ENCODE data around the gene GRK1. TPM values are rescaled to one million over a fixed set of nuclear protein-coding genes. Genes with fewer than 3 reads are reported as not detected.

Gene GRK1
- total RNA-seq, 1 donor from 2014 or later: 0.06 TPM

GRCh38 chr13:113633485-113633873, 33.5 kb upstream of the GRK1 start:
- TF ChIP-seq, protein P1, sequence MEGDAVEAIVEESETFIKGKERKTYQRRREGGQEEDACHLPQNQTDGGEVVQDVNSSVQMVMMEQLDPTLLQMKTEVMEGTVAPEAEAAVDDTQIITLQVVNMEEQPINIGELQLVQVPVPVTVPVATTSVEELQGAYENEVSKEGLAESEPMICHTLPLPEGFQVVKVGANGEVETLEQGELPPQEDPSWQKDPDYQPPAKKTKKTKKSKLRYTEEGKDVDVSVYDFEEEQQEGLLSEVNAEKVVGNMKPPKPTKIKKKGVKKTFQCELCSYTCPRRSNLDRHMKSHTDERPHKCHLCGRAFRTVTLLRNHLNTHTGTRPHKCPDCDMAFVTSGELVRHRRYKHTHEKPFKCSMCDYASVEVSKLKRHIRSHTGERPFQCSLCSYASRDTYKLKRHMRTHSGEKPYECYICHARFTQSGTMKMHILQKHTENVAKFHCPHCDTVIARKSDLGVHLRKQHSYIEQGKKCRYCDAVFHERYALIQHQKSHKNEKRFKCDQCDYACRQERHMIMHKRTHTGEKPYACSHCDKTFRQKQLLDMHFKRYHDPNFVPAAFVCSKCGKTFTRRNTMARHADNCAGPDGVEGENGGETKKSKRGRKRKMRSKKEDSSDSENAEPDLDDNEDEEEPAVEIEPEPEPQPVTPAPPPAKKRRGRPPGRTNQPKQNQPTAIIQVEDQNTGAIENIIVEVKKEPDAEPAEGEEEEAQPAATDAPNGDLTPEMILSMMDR (conservative IDR thresholded peaks at IDR 0.05; ENCODE audit: low read depth, low read length): no peak

DNA sequence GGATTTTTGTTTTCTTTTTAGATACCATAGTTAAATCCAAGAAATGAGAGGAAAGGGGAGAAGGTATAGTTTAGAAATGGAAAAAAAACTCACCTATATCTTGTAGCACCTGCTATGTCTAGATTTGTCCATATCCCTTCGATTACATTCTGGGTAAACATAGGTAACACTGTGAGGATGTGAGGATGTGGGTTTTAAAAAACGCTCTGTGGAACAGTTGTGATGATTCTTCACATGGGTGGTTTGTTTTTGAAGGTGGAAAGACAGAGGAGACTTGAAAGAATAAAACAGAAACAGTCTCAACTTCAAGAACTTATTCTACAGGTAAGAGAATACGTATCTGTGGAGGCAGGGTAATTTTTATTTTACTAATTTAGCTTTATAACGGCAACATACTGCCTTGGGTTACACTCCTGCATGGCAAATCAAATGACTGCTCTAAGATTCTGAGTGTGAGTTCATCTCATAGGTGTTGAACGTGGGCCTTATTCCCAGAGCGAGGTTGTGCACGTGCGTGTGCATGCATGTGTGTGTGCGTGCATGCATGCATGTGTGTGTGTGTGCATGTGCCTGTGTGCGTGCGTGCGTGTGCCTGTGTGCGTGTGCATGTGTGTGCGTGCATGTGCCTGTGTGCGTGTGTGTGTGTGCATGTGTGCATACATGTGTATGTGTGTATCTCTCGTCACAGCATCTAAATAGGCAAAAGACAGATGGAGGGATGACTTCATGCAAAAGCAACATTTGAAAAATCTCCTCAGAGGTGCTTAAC, 32.6 kb upstream of the GRK1 start:
- no peak for DNase-seq (ENCODE audit: low read depth)
- H3K4me3 ChIP-seq (ENCODE audit: low read depth, low read length): no peak overlapping the region
- TF ChIP-seq, protein P1 (conservative IDR thresholded peaks at IDR 0.05; ENCODE audit: low read depth, low read length): no peak

More at GRCh38 chr13:113633485-113633873, 33.5 kb upstream of the GRK1 start:
- H3K4me3 ChIP-seq (ENCODE audit: low read depth, low read length): no peak overlapping the region
- no peak for DNase-seq (ENCODE audit: low read depth)

DNA sequence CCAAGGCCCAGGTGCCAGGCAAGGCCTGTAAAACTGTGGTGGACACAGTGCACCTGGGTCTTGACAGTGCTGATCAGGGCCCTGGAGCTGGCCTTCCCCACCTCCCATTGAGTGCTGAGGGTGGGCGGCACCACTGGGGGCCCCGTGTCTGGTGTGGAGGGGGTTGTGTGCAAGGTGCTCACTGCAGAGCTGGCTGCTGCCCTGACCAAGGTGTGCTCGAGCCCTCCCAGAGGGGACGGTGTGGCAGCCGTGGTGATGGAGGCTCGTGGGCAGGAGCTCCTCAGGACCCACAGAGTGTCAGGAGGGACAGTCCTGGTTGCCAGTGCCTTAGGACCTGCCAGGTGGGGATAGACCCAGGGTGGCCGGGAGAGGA, 32.0 kb upstream of the GRK1 start:
- H3K4me3 ChIP-seq (ENCODE audit: low read depth, low read length): no peak overlapping the region
- TF ChIP-seq, protein P1 (conservative IDR thresholded peaks at IDR 0.05; ENCODE audit: low read depth, low read length): no peak
- DNase-seq (ENCODE audit: low read depth): no peak

GRCh38 chr13:113635709-113636108, 31.3 kb upstream of the GRK1 start:
- DNase-seq (ENCODE audit: low read depth): no peak
- TF ChIP-seq, protein P1 (conservative IDR thresholded peaks at IDR 0.05; ENCODE audit: low read depth, low read length): no peak
- no peak overlapping the region for H3K4me3 ChIP-seq (ENCODE audit: low read depth, low read length)

- H3K4me3 ChIP-seq (ENCODE audit: low read depth, low read length): no peak overlapping the region
- TF ChIP-seq, protein P1 (conservative IDR thresholded peaks at IDR 0.05; ENCODE audit: low read depth, low read length): no peak
- no peak for DNase-seq (ENCODE audit: low read depth)
These were observed 30.6 kb upstream of the GRK1 start for GRCh38 chr13:113636266-113636963.

GRCh38 chr13:113637262-113638160, 29.5 kb upstream of the GRK1 start:
- no peak for DNase-seq (ENCODE audit: low read depth)
- H3K4me3 ChIP-seq (ENCODE audit: low read depth, low read length): no peak overlapping the region
- TF ChIP-seq, protein P1 (conservative IDR thresholded peaks at IDR 0.05; ENCODE audit: low read depth, low read length): no peak
